Activated CD8-positive, alpha-beta T cell treated with anti-CD3 and anti-CD28 coated beads for 36 hours (primary cell): ENCODE results near the gene RPL19. TPM values are rescaled to one million over a fixed set of nuclear protein-coding genes. Genes with fewer than 3 reads are reported as not detected.

Experiments used
- ATAC-seq: fragments of 200-7000 bp; cut with Tn5 transposase; one replicate; pipeline ENCODE4 v1.10.0; 2021; ENCODE audit warnings: mild to moderate bottlenecking, moderate library complexity
- CTCF ChIA-PET: fragments of 350-600 bp; sonication (Branson Sonifier 250); formaldehyde crosslinking; loops from one replicate; lab custom pipeline; 2021; ENCODE audit warnings: antibody characterized with exemption; lab: Charles Lee
- POLR2A ChIA-PET: fragments of 350-600 bp; sonication (Branson Sonifier 250); formaldehyde crosslinking; loops from one replicate; lab custom pipeline; 2021; ENCODE audit warnings: antibody characterized with exemption; lab: Charles Lee
- DNase-seq: peaks from one replicate; pipeline ENCODE4 v3.0.0-alpha.2; 2020
- H3K27ac Mint-ChIP-seq: one replicate; pipeline ENCODE4 v1.8.0; 2021; ENCODE audit warnings: mild to moderate bottlenecking, mixed read lengths
- H3K27me3 Mint-ChIP-seq: one replicate; pipeline ENCODE4 v1.8.0; 2021; ENCODE audit warnings: mixed read lengths
- H3K36me3 Mint-ChIP-seq: one replicate; pipeline ENCODE4 v1.8.0; 2021; ENCODE audit warnings: low read depth, mixed read lengths
- H3K4me1 Mint-ChIP-seq: one replicate; pipeline ENCODE4 v1.8.0; 2021; ENCODE audit warnings: low read depth, mixed read lengths
- H3K4me3 Mint-ChIP-seq: one replicate; pipeline ENCODE4 v1.8.0; 2021; ENCODE audit warnings: mild to moderate bottlenecking, moderate library complexity, mixed read lengths
- H3K9me3 Mint-ChIP-seq: one replicate; pipeline ENCODE4 v1.8.0; 2021; ENCODE audit warnings: mixed read lengths
- CTCF ChIP-seq: fragments of 200-600 bp; IDR thresholded peaks from one replicate; pipeline ENCODE4 v1.8.0; 2022; ENCODE audit warnings: antibody characterized with exemption, mild to moderate bottlenecking
- intact Hi-C: fragments of 100-400 bp; cut with micrococcal nuclease; formaldehyde crosslinking; loops from one replicate; pipeline ENCODE4 v1.10.0; 2022
- total RNA-seq, 2 experiments: library from RNA; stranded (reverse); gene quantifications; one replicate each; pipeline ENCODE4 v1.2.3, GENCODE V29; 2021

The RPL19 gene
- total RNA-seq, 2 experiments from 2014 or later = 3,130 to 3,175 TPM

DNA sequence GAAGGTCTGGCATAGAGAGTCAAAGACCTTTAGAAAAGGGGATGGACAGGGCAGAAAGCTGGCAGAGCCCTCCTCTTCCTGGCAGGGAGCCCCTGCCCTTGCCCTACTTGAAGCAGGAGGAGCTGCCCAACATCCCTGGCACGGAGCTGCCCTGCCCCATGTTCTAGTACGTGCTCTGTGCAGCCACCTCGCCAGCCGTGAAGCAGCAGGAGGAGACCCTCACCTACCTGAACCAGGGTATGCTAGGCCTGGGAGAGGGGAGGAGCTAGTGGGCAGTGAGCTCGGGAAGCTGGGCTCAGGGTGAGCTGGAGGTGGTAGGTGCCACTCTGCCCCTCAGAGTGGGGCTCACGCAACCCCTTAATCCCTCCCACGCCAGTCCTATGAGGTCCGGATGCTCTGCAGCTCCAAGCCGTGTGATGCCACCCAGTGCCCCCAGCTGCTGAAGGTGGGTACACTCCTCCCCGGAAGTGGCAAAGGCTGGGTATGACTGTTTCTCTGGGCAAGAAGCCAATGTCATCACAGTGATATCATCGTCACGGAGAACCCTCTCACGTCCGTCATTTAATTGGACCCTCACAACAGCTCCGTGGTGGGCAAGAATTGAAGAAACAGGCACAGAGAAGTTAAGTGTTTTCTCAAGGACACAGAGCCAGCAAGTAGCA is 38.4 kb downstream of the RPL19 start:
- Mint-ChIP-seq H3K4me3 (peak overlapping the region; percentile 17), H3K27ac (peak overlapping the region; percentile 72), H3K4me1 (peaks cover 25% of the 10 kb centered on the region), H3K27me3 (no peaks in the 10 kb centered on the region), H3K36me3 (no peaks in the 10 kb centered on the region), H3K9me3 (no peaks in the 10 kb centered on the region)
- peak; percentile 87 for DNase-seq
- intact Hi-C loops = no loop called here
- no peak for TF ChIP-seq CTCF
- ChIA-PET CTCF (interaction anchor here (0.7 to 10.9 kb wide), 12 partner anchors 8 to 358 kb away, joined by 3 to 516 read pairs (median 7); partner anchors contain the start of gene RPL19), POLR2A (interaction anchor here (0.7 to 5.7 kb wide), 4 partner anchors 29 to 214 kb away, joined by 3 to 39 read pairs (median 21); partner anchors contain the start of gene RPL19)
- ATAC-seq = peak; percentile 78

DNA sequence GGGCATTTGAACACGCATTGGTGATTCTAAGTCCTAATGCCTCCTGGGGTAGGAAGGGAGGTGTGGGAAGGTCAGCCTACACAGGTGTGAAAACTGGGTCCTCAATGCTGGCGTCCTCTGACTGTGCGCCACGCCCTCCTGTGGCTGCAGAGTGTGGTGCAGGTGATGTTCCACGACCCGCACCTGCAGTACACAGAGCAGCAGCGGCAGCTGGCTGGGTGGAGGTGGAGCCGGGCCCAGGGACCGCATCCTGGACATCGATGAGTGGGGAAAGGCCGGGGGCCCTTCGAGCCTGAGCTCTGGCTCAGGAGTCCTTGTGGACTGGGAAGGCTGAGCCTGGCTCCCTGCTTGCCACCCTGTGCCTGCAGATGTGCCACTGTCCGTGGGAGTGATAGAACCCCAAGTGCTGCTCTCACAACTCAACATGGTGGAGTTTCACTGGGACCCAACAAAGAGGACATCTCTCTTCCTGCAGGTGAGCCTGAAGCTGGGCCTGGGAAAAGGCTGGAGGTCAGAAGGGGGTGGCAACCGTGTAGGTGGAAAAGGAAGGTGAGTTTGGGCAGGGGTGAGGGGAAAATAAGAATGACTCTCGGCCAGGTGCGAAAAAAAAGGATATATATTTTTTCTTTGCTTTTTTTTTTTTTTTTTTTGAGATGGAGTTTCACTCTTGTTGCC is 39.7 kb downstream of the RPL19 start:
- ChIA-PET CTCF (interaction anchor here (0.6 to 10.9 kb wide), 9 partner anchors 7 to 181 kb away, joined by 3 to 516 read pairs (median 7); partner anchors contain the start of genes PLXDC1 and RPL19), POLR2A (interaction anchor here (1.8 to 5.7 kb wide), 2 partner anchors 31 to 34 kb away, joined by 7 to 39 read pairs; no protein-coding TSS in a partner anchor)
- Mint-ChIP-seq H3K27ac (no peak overlapping the region), H3K36me3 (no peaks in the 10 kb centered on the region), H3K27me3 (no peaks in the 10 kb centered on the region), H3K4me1 (peaks cover 36% of the 10 kb centered on the region), H3K9me3 (no peaks in the 10 kb centered on the region), H3K4me3 (no peak overlapping the region)
- intact Hi-C loops = no loop called here
- ATAC-seq = peak; percentile 61
- DNase-seq = peak; percentile 86
- TF ChIP-seq CTCF = peak; percentile 82

GRCh38 chr17:39240631-39241030 is 40.5 kb downstream of the RPL19 start:
- ATAC-seq (no peak), DNase-seq (no peak)
- H3K4me1 Mint-ChIP-seq = peaks cover 36% of the 10 kb centered on the region
- intact Hi-C loops = no loop called here
- CTCF ChIA-PET = interaction anchor here (2.6 to 6.3 kb wide), 4 partner anchors 6 to 66 kb away, joined by 14 to 105 read pairs (median 26); no protein-coding TSS in a partner anchor
- POLR2A ChIA-PET = interaction anchor here (0.5 kb wide), 1 partner anchor 29 kb away, joined by 3 read pairs; no protein-coding TSS in a partner anchor
- no peaks in the 10 kb centered on the region for H3K9me3 Mint-ChIP-seq
- TF ChIP-seq CTCF = no peak
- H3K36me3 Mint-ChIP-seq = no peaks in the 10 kb centered on the region
- H3K4me3 Mint-ChIP-seq = no peak overlapping the region
- H3K27me3 Mint-ChIP-seq = no peaks in the 10 kb centered on the region
- no peak overlapping the region for H3K27ac Mint-ChIP-seq

DNA sequence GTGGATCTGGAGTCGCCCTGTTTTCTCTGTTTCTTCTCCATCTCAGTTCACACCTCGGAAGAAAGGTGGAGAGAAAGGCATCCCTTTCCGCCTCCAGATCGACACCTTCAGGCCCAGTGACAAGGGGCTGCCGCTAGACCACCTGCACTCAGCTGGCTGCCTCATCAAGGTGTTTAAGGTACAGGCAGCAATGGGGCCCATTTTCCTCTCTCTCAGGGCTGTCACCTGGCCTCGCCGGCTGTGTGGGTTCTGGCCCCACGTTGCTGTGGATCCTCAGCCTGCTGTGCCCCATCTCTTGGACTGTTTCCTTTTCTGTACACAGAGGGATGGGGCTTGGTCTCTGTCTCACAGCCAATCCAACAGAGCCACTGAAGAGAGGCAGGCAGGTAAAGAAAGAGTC is 43.1 kb downstream of the RPL19 start:
- ChIA-PET POLR2A (no interaction called here), CTCF (interaction anchor here (1.3 to 7.4 kb wide), 7 partner anchors 6 to 79 kb away, joined by 4 to 105 read pairs (median 14); no protein-coding TSS in a partner anchor)
- Mint-ChIP-seq H3K4me3 (no peak overlapping the region), H3K27me3 (no peaks in the 10 kb centered on the region), H3K4me1 (peaks cover 28% of the 10 kb centered on the region), H3K27ac (no peak overlapping the region), H3K9me3 (no peaks in the 10 kb centered on the region), H3K36me3 (no peaks in the 10 kb centered on the region)
- TF ChIP-seq CTCF = no peak
- intact Hi-C loops = no loop called here
- no peak for ATAC-seq
- no peak for DNase-seq
